Frontal cortex (tissue), 4 donors: ENCODE data around the gene SDCBP2. TPM values are rescaled to one million over a fixed set of nuclear protein-coding genes. Genes with fewer than 3 reads are reported as not detected.

Experiments used
- DNase-seq, 2 donors: peaks; one replicate each; pipeline ENCODE4 v3.0.0; 2012; ENCODE audit warnings: low spot score in 2 of 2
- FAIRE-seq: peaks from 2 replicates; lab custom pipeline; 2012; peaks lifted over from hg19 to GRCh38; lab: Jason Lieb, UNC
- total RNA-seq: library from RNA; depleted of rRNA; stranded (reverse); fragments of >200 nt; gene quantifications from one replicate; pipeline ENCODE4 v1.2.3, GENCODE V29; 2014
- donor health status: control.
- donor health status: control.
- donor health status: control.

Gene SDCBP2
- total RNA-seq, 1 donor from 2014 or later = 3.3 TPM

DNA sequence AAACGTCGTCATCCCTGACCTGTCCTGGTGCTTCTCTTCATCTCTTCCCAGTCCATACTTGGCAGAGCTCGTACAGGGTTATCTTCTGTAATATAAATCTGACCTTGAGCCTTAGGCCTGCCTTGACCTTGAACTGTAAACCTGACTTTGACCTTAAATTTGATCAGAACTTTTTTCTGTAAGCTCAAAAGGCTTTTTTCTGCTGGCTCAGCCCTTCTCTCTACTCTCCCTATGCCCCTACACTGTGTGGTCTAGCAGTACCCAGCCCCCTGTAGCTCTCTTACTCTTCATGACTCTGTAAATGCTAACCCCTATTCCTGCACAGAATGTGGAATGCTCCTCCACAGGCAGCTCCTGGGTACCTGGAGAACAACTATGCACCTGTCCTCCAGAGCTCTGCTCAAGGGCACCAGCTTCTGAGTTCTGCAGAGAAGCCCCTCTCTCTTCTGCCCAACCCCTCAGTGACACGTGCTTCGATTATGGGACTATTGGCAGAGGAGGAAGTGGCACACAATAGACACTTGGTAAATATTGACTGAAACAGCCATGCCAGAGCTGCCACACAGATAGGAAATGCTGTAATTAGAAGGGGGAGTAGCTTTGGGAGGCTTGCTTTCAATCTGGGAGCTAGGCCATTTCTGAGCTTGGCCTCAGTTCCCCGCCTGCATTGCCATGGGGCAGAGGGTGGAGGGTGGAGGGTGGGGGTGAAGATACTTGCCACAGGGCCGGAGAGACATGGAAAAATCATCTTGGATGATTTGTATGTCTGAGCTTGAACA lies 47.5 kb downstream of the SDCBP2 start:
- FAIRE-seq = no peak
- DNase-seq = no peak

DNA sequence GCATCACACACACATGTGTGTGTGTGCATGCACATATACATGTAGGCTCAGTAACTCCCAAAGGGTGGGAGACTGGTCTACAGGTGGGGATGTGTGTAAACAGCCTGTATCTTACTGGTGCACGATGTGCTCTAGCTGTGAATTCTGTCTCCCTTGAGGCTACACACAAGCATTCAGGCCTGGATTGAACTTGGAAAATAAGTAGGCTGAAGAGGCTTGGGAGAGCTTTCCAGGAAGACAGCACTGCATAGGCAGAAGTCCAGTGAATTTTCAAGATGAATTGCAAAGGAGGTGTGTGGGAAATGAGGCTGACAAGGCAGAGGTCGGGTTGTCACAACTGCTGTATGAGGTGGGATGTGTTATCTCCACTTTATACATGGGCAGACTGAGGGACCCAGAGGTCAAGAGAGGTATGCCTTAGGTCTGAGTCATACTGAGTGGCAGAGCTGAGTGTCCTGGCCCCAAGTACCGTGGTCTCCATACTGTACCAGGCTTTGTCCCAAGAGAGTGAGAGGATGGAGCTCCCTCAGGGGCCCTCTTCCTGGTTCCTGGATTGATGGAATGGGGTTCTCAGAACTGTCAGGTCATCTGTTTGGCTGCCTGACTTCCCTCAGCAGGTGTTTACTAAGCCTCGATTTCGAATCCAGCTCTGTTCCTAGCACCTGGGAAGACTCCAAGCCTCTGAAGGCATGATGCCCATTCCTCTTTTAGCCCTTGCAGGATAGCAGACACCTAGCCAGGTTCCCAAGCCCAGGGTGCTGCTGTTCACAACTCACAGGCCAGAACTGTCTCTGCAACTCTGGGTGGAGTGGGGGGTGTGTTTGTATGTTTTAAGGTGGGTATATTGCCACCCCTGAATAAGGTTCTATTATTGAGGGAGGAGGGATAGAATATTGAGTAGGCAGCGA lies 48.5 kb downstream of the SDCBP2 start:
- no peak for FAIRE-seq
- no peak for DNase-seq

GRCh38 chr20:1278993-1279392 lies 49.9 kb downstream of the SDCBP2 start:
- FAIRE-seq = no peak
- DNase-seq = no peak

DNA sequence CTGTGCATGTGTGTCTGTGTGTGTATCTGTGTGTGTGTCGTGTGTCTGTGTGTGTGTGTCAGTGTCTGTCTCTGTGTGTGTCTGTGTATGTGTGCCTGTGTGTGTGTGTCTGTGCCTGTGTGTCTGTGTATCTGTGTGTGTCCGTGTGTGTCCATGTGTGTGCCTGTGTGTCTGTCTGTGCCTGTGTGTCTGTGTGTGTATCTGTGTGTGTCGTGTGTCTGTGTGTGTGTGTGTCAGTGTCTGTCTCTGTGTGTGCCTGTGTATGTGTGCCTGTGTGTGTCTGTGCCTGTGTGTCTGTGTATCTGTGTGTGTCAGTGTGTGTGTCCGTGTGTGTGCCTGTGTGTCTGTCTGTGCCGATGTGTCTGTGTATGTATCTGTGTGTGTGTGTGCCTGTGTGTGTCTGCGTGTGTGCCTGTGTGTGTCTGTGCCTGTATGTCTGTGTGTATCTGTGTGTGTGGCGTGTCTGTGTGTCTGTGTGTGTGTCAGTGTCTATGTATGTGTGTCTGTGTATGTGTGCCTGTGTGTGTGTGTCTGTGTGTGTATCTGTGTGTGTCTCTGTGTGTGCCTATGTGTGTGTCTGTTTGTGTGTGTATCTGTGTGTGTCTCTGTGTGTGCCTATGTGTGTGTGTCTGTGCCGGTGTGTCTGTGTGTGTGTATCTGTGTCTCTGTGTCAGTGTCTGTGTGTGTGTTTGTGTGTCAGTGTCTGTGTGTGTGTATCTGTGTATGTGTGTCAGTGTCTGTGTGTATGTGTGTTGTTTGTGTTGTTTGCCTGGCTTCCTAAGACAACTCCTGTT lies 51.2 kb downstream of the SDCBP2 start:
- DNase-seq (no peak), FAIRE-seq (no peak)

- FAIRE-seq (no peak), DNase-seq (no peak)
Observed at GRCh38 chr20:1275919-1276318, 53.0 kb downstream of the SDCBP2 start.

GRCh38 chr20:1274485-1275311 lies 54.2 kb downstream of the SDCBP2 start:
- FAIRE-seq (no peak), DNase-seq (no peak)

GRCh38 chr20:1273366-1273765 lies 55.6 kb downstream of the SDCBP2 start:
- no peak for DNase-seq
- no peak for FAIRE-seq

- no peak for DNase-seq
- no peak for FAIRE-seq
Observed at GRCh38 chr20:1272368-1273100, 56.4 kb downstream of the SDCBP2 start.

DNA sequence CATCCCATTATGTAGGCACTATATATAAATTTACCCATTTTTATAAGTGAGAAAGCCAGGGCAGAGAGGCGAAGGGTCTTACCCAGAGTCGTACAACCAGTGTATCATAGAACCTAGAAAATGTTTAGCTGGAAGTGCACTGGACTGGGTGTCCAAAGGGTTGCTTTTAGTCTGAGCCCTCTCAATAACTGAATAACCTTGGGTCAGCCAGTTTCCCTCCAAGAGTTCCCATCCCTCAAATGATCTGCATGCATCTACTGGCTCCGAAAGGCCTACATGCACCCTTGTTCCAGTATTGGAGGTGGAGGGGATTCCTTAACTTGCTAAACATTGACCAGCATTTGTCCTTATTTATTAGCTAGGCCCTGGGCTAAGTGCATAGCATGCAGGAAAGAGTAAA lies 59.1 kb downstream of the SDCBP2 start:
- DNase-seq (no peak), FAIRE-seq (no peak)

GRCh38 chr20:1269235-1269634 lies 59.7 kb downstream of the SDCBP2 start:
- FAIRE-seq (no peak), DNase-seq (no peak)

DNA sequence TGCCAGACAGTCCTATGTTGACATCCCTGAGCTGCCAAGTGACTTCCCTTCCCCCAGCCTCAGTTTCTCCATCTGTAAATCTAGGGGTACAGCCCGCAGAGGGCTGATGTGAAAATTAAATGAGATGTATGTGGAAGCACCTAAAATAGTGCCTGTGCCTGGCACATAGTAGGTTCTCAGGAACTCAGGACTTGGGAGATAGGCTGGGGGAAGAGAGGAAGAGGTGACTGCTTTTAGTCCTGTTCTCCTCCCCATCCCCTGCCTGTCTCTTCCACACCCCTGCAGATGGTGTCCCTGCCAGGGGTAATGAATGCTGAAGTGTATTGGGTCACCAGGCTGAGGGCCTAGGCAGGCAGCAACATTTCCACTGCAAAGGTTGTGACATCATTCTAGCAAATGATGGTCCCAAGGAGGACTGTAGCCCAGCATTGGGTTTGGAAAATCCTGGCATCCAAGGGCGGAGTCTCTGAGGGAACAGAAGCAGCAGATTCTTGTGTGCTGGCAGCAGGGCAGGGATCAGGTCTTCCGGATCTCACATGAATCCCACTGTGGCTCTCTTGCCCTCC lies 61.0 kb downstream of the SDCBP2 start:
- DNase-seq (no peak), FAIRE-seq (no peak)

DNA sequence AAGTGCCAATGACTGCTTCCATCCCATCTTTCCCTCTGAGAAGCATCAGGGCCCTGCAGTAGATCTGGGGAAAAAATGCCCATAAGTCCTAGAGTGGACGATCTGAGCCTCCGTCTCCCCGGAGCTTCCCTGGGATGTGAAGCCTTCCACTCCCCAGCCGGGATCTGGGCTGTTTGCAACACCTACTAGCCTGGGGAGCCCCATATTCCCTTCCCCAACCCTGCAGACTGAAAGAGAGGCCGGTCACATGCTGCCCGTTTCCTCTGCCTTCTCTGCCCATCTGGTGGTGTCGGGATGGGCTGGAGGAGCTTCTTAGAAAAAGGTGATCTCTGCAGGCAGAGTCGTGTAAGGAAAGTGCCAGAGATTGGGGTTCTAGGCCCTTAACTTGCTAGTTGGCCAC lies 61.8 kb downstream of the SDCBP2 start:
- DNase-seq = no peak
- FAIRE-seq = no peak

- FAIRE-seq (no peak), DNase-seq (peak; percentile 44 to 53)
Observed at GRCh38 chr20:1266167-1266973, 62.6 kb downstream of the SDCBP2 start, which contains the start of gene SNPH. Gene SNPH (plus strand): TSS chr20:1266294. CDS start chr20:1296240, 29,946 bp downstream.

DNA sequence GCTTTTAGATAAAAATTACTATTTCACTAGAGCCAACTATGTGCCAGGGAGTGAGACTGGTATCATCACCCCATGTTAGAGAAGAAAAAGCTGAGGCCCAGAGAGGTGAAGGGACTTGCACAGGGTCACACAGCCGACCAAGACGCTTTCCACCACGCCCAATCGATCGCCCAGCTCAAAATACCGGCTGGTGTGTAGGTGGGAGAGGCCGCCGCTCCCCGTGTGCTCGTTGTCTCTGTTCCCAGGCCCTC lies 63.1 kb downstream of the SDCBP2 start:
- FAIRE-seq (no peak), DNase-seq (no peak)

DNA sequence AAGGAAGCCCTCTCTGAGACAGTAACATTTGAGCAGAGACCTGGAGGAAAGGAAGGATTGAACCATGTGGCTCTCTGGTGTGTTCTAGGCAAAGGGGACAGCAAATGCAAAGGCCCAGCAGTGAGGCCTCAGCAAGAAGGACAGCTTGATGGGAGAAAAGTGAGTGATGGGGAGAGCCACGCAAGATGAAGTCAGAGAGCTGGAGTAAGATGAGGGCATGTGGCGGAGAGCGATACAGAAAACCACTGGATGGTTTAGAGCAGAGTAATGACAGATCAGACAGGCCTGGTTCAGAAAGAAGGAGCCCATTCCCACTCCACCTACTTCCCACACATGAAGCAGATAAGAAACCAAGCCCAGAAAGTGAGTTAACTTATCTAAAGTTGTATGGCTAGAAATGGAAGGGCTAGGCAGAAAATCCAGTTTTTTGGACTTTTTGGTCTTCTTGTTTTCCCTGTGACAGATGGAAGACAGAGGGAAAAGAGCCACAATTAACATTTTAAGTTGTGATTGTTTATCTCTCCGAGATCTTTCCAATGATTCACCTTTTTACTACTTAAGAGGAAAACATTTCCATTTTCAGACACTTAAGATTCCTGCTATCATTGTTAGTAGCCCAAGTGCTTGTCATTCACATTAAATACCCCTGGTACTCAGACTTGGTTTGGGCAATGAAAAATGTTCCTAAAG lies 63.6 kb downstream of the SDCBP2 start:
- no peak for DNase-seq
- no peak for FAIRE-seq

- no peak for FAIRE-seq
- DNase-seq = no peak
Observed at GRCh38 chr20:1264727-1265126, 64.2 kb downstream of the SDCBP2 start.

- no peak for FAIRE-seq
- DNase-seq = no peak
Observed at GRCh38 chr20:1263853-1264252, 65.1 kb downstream of the SDCBP2 start.
